Gastrocnemius medialis (tissue), 4 donors: Measurements from ENCODE around the gene TMEM229B. TPM values are rescaled to one million over a fixed set of nuclear protein-coding genes. Genes with fewer than 3 reads are reported as not detected.
A peak's percentile ranks its signal among the peaks of the same experiment; 100 is the strongest.

Experiments used
- ATAC-seq, 2 donors: fragments of 150-250 bp; one replicate each; pipeline ENCODE4 v1.9.1; 2016
- DNase-seq, 2 donors: peaks; one replicate each; pipeline ENCODE4 v3.0.0-alpha.2; 2019
- H3K27ac ChIP-seq, 4 donors: fragments of 200-600 bp; sonication (generic); 1 replicate in 1 of 4; 2 replicates in 3 of 4; pipeline ENCODE4 v1.5.1; 2016 to 2018; ENCODE audit warnings: mild to moderate bottlenecking in 2 of 4, moderate library complexity in 1 of 4
- H3K27me3 ChIP-seq, 3 donors: fragments of 200-600 bp; sonication (generic) in 2 of 3; 1 replicate in 1 of 3; 2 replicates in 2 of 3; pipeline versions ENCODE4 v1.5.1 to v1.6.0; 2016 to 2019; ENCODE audit warnings: mild to moderate bottlenecking in 1 of 3, moderate library complexity in 1 of 3
- H3K36me3 ChIP-seq, 2 donors: fragments of 200-600 bp; sonication (generic) in 1 of 2; one replicate each; pipeline ENCODE4 v1.5.1; 2017 to 2018
- H3K4me1 ChIP-seq, 2 donors: fragments of 200-600 bp; sonication (generic) in 1 of 2; one replicate each; pipeline ENCODE4 v1.5.1; 2016 to 2017; ENCODE audit warnings: mild to moderate bottlenecking in 2 of 2
- H3K4me3 ChIP-seq, 4 donors: fragments of 200-600 bp; sonication (generic) in 3 of 4; 1 replicate in 1 of 4; 2 replicates in 3 of 4; pipeline ENCODE4 v1.5.1; 2016 to 2019; ENCODE audit warnings: mild to moderate bottlenecking in 2 of 4
- H3K9me3 ChIP-seq, 3 donors: fragments of 200-600 bp; sonication (generic) in 2 of 3; 1 replicate in 1 of 3; 2 replicates in 2 of 3; pipeline ENCODE4 v1.5.1; 2016 to 2019
- POLR2A ChIP-seq, 2 donors: fragments of 450-650 bp; IDR thresholded peaks; one replicate each; pipeline ENCODE4 v1.6.1; 2017; ENCODE audit warnings: antibody characterized with exemption in 2 of 2, mild to moderate bottlenecking in 2 of 2, moderate library complexity in 2 of 2
- in situ Hi-C, 4 donors: fragments of 200-750 bp; cut with MboI; loops; one replicate each; pipeline versions ENCODE4 v1.15.0 to v1.8.0; 2017; ENCODE audit warnings: low sequenced_read_pairs in 4 of 4
- intact Hi-C: fragments of 100-400 bp; cut with DNase I; formaldehyde crosslinking; loops from one replicate; pipeline ENCODE4 v1.15.1; 2023; ENCODE audit warnings: low total_unique reads
- total RNA-seq, 4 donors: library from RNA; depleted of rRNA; stranded (reverse); fragments of >200 nt; gene quantifications; one replicate each; pipeline versions ENCODE4 v1.1.0 to v1.2.3, GENCODE V29; 2016
- TF ChIP-seq, protein P1 (sequence below), 5 experiments: fragments of 450-650 bp in 3 of 5; fragments of 200-600 bp in 2 of 5; sonication (generic) in 2 of 5; IDR thresholded peaks in 4 of 5; conservative IDR thresholded peaks in 1 of 5; 1 replicate in 4 of 5; 2 replicates in 1 of 5; pipeline ENCODE4 v1.5.1; 2016 to 2019; ENCODE audit warnings: antibody characterized with exemption in 5 of 5, mild to moderate bottlenecking in 3 of 5, moderate library complexity in 3 of 5

Gene TMEM229B
- total RNA-seq, 4 donors from 2014 or later = 0.07 to 3.3 (median 0.20) TPM; not detected in 1

DNA sequence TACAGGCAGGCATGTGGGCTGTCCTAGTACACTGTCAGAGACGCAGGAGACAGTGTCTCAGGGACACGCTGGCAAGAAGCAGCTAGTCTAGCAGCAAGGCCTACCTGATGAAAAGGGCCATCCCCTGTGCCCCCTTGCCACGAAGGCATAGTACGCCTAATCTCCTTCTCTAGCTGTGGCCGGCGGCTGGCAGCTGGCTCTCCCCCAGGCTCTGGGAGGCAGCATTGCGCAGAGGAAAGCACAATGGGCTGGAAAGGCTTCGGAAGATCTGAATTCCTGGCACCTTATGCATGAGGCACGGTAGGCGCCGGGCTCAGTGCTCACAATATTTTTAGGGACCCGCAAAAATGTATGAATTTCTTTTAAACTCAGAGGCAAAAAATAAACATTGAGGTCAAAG is 28.6 kb upstream of the TMEM229B start:
- intact Hi-C loops = no loop called here
- no peak for ATAC-seq
- H3K36me3 ChIP-seq = no peaks in the 10 kb centered on the region
- H3K27me3 ChIP-seq = peaks cover 0 to 4% (median 0%) of the 10 kb centered on the region in 3 donors
- H3K4me1 ChIP-seq = peaks cover 0 to 6% of the 10 kb centered on the region in 2 donors
- no peak for TF ChIP-seq POLR2A (IDR thresholded peaks at IDR 0.05)
- TF ChIP-seq, protein P1, sequence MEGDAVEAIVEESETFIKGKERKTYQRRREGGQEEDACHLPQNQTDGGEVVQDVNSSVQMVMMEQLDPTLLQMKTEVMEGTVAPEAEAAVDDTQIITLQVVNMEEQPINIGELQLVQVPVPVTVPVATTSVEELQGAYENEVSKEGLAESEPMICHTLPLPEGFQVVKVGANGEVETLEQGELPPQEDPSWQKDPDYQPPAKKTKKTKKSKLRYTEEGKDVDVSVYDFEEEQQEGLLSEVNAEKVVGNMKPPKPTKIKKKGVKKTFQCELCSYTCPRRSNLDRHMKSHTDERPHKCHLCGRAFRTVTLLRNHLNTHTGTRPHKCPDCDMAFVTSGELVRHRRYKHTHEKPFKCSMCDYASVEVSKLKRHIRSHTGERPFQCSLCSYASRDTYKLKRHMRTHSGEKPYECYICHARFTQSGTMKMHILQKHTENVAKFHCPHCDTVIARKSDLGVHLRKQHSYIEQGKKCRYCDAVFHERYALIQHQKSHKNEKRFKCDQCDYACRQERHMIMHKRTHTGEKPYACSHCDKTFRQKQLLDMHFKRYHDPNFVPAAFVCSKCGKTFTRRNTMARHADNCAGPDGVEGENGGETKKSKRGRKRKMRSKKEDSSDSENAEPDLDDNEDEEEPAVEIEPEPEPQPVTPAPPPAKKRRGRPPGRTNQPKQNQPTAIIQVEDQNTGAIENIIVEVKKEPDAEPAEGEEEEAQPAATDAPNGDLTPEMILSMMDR (IDR thresholded peaks at IDR 0.05 in 4 of 5, conservative IDR thresholded peaks at IDR 0.05 in 1 of 5) = no peak
- DNase-seq = no peak
- H3K4me3 ChIP-seq = no peak overlapping the region
- no peak overlapping the region for H3K27ac ChIP-seq
- no peaks in the 10 kb centered on the region for H3K9me3 ChIP-seq
- in situ Hi-C loops = no loop called here

GRCh38 chr14:67516676-67517075 is 28.2 kb upstream of the TMEM229B start:
- intact Hi-C loops (no loop called here), in situ Hi-C loops (no loop called here)
- Histone ChIP-seq H3K27ac (no peak overlapping the region), H3K4me1 (peaks cover 0 to 6% of the 10 kb centered on the region in 2 donors), H3K9me3 (no peaks in the 10 kb centered on the region), H3K27me3 (peaks cover 0 to 4% (median 0%) of the 10 kb centered on the region in 3 donors), H3K36me3 (no peaks in the 10 kb centered on the region), H3K4me3 (no peak overlapping the region)
- TF ChIP-seq, protein P1 (IDR thresholded peaks at IDR 0.05 in 4 of 5, conservative IDR thresholded peaks at IDR 0.05 in 1 of 5) = no peak
- ATAC-seq (no peak), DNase-seq (no peak)

GRCh38 chr14:67515386-67516079 is 27.0 kb upstream of the TMEM229B start:
- in situ Hi-C loops (no loop called here), intact Hi-C loops (no loop called here)
- no peak for TF ChIP-seq POLR2A (IDR thresholded peaks at IDR 0.05)
- TF ChIP-seq, protein P1 (IDR thresholded peaks at IDR 0.05 in 4 of 5, conservative IDR thresholded peaks at IDR 0.05 in 1 of 5) = no peak
- Histone ChIP-seq H3K9me3 (no peaks in the 10 kb centered on the region), H3K4me1 (peaks cover 0 to 6% of the 10 kb centered on the region in 2 donors), H3K36me3 (no peaks in the 10 kb centered on the region), H3K4me3 (peak overlapping the region; percentile 71 to 80 (median 76)), H3K27ac (no peak overlapping the region), H3K27me3 (peaks cover 0 to 4% (median 0%) of the 10 kb centered on the region in 3 donors)
- ATAC-seq = peak in 1 of 2 donors; percentile 48
- DNase-seq = no peak

GRCh38 chr14:67514650-67515385 is 26.3 kb upstream of the TMEM229B start:
- Histone ChIP-seq H3K4me1 (peaks cover 0 to 6% of the 10 kb centered on the region in 2 donors), H3K27ac (peak overlapping the region in 1 of 4 donors; percentile 22), H3K36me3 (no peaks in the 10 kb centered on the region), H3K4me3 (peak overlapping the region; percentile 71 to 80 (median 76)), H3K27me3 (peaks cover 0 to 4% (median 0%) of the 10 kb centered on the region in 3 donors), H3K9me3 (no peaks in the 10 kb centered on the region)
- intact Hi-C loops (no loop called here), in situ Hi-C loops (no loop called here)
- TF ChIP-seq, protein P1 (IDR thresholded peaks at IDR 0.05 in 4 of 5, conservative IDR thresholded peaks at IDR 0.05 in 1 of 5) = no peak
- TF ChIP-seq POLR2A (IDR thresholded peaks at IDR 0.05) = no peak
- DNase-seq (no peak), ATAC-seq (peak; percentile 39 to 62)
